OCI-LY1 (cell line): ENCODE measurements around the gene HOXC11.

Experiments used
- H2AFZ ChIP-seq: fragments of 200-600 bp; sonication (generic), shearing (Covaris generic); 2 replicates; pipeline ENCODE4 v1.6.0; 2014; ENCODE audit warnings: antibody characterized with exemption, mild to moderate bottlenecking, low read length
- H3F3A ChIP-seq: fragments of 200-600 bp; sonication (generic), shearing (Covaris generic); 2 replicates; pipeline ENCODE4 v1.6.0; 2014; ENCODE audit warnings: mild to moderate bottlenecking, antibody characterized with exemption, low read length, moderate library complexity; ENCODE audit not compliant: insufficient read depth
- H3K27ac ChIP-seq: fragments of 200-600 bp; sonication (generic); 2 replicates; pipeline ENCODE4 v1.5.1; 2014; ENCODE audit warnings: low read length, mixed run types, mild to moderate bottlenecking, low read depth; ENCODE audit not compliant: poor library complexity, severe bottlenecking
- H3K27me3 ChIP-seq: fragments of 200-600 bp; sonication (generic); 2 replicates; pipeline ENCODE4 v1.6.0; 2014; ENCODE audit warnings: antibody characterized with exemption, mild to moderate bottlenecking, low read length, moderate library complexity; ENCODE audit not compliant: insufficient read depth
- H3K36me3 ChIP-seq: fragments of 200-600 bp; sonication (generic); 2 replicates; pipeline ENCODE4 v1.6.1; 2014; ENCODE audit warnings: mild to moderate bottlenecking, antibody characterized with exemption, low read length, moderate library complexity, mixed read lengths; ENCODE audit not compliant: insufficient read depth
- H3K4me1 ChIP-seq: fragments of 200-600 bp; sonication (generic); 2 replicates; pipeline ENCODE4 v1.5.1; 2014; ENCODE audit warnings: mild to moderate bottlenecking, low read length, moderate library complexity; ENCODE audit not compliant: insufficient read depth, severe bottlenecking
- H3K4me2 ChIP-seq: fragments of 200-600 bp; sonication (generic), shearing (Covaris generic); 2 replicates; pipeline ENCODE4 v1.6.1; 2014; ENCODE audit warnings: low read length
- H3K4me3 ChIP-seq: fragments of 200-600 bp; sonication (generic); 2 replicates; pipeline ENCODE4 v1.5.1; 2014; ENCODE audit warnings: low read length, low read depth, mild to moderate bottlenecking, mixed read lengths; ENCODE audit not compliant: poor library complexity, severe bottlenecking
- H3K79me2 ChIP-seq: fragments of 200-600 bp; shearing (Covaris generic); 2 replicates; pipeline ENCODE4 v1.6.1; 2016; ENCODE audit warnings: mixed run types, low read length, mixed read lengths; ENCODE audit not compliant: insufficient read depth
- H3K9ac ChIP-seq: fragments of 200-600 bp; sonication (generic), shearing (Covaris generic); 2 replicates; pipeline ENCODE4 v1.6.1; 2014; ENCODE audit warnings: mild to moderate bottlenecking, low read length, mixed read lengths
- H3K9me2 ChIP-seq: fragments of 200-600 bp; sonication (generic), shearing (Covaris generic); 2 replicates; pipeline ENCODE4 v1.6.1; 2014; ENCODE audit warnings: low read depth, mild to moderate bottlenecking, low read length, mixed read lengths
- H3K9me3 ChIP-seq: fragments of 200-600 bp; shearing (Covaris generic); 2 replicates; pipeline ENCODE4 v1.6.1; 2014; ENCODE audit warnings: low read length, mixed read lengths
- H4K20me1 ChIP-seq: fragments of 200-600 bp; sonication (generic), shearing (Covaris generic); 2 replicates; pipeline ENCODE4 v1.6.0; 2016; ENCODE audit warnings: mild to moderate bottlenecking, low read length; ENCODE audit not compliant: insufficient read depth
- EZH2 ChIP-seq: fragments of 200-600 bp; sonication (generic), shearing (Covaris generic); IDR thresholded peaks from 2 replicates; pipeline ENCODE4 v1.8.0; 2017; ENCODE audit warnings: borderline replicate concordance, mixed run types, mild to moderate bottlenecking, antibody characterized with exemption, low read length, moderate library complexity, mixed read lengths
- TF ChIP-seq, protein P1 (sequence below): fragments of 200-600 bp; sonication (generic), shearing (Covaris generic); IDR thresholded peaks from 2 replicates; pipeline ENCODE4 v1.5.1; 2017; ENCODE audit warnings: mild to moderate bottlenecking, antibody characterized with exemption, low read length, moderate library complexity, mixed read lengths

The HOXC11 gene

DNA sequence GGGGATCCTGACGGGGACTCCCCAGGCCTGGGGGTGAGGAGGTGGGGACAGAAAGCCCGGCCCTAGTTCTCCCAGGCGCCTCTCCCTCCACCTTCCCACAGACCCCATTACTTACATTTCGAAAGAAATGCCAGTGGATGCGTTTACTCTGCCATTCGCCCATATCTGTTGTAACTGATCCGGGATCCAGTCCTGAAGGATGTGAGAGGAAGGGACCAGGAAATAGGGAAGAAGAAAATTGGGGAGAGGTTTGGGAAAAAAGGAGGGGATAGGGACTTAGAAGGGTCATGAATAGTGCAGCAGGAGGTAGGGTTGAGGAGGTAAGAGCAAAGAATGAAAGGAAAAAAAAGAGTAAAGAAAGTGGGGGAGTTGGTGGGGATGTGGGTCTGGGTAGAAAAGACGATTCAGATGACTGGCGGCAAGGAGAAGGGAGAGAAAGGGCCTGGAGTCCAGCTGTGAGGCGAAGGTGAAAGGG is 17.1 kb upstream of the HOXC11 start:
- Histone ChIP-seq H2AFZ (no peak overlapping the region), H3F3A (no peaks in the 10 kb centered on the region)

DNA sequence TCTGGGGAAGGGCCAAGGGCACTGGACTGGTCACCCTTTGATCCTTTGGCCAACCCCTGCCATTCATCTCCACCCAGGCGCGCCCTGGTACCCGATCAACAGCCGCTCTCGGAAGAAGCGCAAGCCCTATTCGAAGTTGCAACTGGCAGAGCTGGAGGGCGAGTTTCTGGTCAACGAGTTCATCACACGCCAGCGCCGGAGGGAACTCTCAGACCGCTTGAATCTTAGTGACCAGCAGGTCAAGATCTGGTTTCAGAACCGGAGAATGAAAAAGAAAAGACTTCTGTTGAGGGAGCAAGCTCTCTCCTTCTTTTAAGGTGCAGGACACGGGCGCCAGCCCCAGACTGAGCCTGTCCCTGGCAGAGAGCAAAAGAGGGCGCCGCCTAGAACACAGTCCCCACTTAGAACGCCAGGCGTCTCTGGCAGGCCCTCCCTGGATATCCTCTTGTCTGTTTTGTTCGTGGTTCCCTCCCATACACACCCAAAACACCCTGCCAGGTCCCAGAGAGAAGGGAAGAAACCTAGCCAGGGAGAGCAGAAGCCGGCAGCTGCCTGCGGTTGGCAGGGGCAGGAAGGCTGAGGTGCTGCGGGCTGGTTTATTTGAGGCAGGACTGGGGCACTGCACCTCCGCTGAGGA is 16.6 kb upstream of the HOXC11 start:
- Histone ChIP-seq H3K4me1 (no peaks in the 10 kb centered on the region), H4K20me1 (no peaks in the 10 kb centered on the region), H3K4me3 (no peak overlapping the region), H2AFZ (no peak overlapping the region), H3K9ac (no peak overlapping the region), H3K79me2 (no peaks in the 10 kb centered on the region), H3K9me2 (no peaks in the 10 kb centered on the region), H3K9me3 (no peaks in the 10 kb centered on the region), H3K27me3 (no peaks in the 10 kb centered on the region; the same call in 1 of the 2 replicates), H3K27ac (no peak overlapping the region), H3F3A (no peaks in the 10 kb centered on the region), H3K36me3 (no peaks in the 10 kb centered on the region), H3K4me2 (no peak overlapping the region)
- TF ChIP-seq EZH2: no peak
- TF ChIP-seq, protein P1, sequence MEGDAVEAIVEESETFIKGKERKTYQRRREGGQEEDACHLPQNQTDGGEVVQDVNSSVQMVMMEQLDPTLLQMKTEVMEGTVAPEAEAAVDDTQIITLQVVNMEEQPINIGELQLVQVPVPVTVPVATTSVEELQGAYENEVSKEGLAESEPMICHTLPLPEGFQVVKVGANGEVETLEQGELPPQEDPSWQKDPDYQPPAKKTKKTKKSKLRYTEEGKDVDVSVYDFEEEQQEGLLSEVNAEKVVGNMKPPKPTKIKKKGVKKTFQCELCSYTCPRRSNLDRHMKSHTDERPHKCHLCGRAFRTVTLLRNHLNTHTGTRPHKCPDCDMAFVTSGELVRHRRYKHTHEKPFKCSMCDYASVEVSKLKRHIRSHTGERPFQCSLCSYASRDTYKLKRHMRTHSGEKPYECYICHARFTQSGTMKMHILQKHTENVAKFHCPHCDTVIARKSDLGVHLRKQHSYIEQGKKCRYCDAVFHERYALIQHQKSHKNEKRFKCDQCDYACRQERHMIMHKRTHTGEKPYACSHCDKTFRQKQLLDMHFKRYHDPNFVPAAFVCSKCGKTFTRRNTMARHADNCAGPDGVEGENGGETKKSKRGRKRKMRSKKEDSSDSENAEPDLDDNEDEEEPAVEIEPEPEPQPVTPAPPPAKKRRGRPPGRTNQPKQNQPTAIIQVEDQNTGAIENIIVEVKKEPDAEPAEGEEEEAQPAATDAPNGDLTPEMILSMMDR: no peak

More for the DNA sequence above, 17.1 kb upstream of the HOXC11 start:
- Histone ChIP-seq H3K9me3 (no peaks in the 10 kb centered on the region), H3K4me3 (no peak overlapping the region), H3K4me1 (no peaks in the 10 kb centered on the region), H3K27ac (no peak overlapping the region), H3K79me2 (no peaks in the 10 kb centered on the region), H3K4me2 (no peak overlapping the region), H3K27me3 (no peaks in the 10 kb centered on the region; the same call in 1 of the 2 replicates), H3K36me3 (no peaks in the 10 kb centered on the region), H4K20me1 (no peaks in the 10 kb centered on the region), H3K9me2 (no peaks in the 10 kb centered on the region), H3K9ac (no peak overlapping the region)
- no peak for TF ChIP-seq EZH2
- TF ChIP-seq, protein P1: no peak

DNA sequence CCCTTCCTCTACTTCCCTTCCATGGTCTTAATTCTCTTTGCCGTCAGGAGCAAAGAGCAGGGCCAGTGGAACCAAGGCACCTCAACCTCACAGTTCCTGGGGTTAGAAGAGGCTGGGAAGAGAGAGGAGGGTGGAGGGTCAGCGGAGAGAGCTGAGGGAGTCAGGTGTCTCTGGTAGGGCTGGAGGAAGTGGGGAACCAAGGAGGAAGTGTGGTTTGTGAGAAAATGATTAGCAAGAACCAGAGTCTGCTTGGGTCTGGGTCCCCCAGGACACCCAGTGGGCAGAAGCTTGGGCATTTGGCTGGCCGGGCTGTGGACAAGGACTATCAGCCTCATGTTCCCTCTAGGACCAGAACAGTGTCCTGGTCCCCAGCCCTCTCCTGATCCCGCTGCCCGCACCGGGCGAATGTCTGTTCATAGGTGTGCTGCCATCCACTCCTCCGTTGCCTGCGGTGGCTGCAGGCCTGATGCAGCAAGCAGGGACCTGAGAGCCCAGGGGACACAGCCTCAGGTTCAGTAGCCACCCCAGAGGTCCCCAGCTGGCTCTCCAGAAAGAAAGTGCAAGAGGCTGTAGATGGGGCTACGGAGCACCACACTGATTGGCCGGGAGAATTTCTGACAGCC is 15.9 kb upstream of the HOXC11 start:
- Histone ChIP-seq H3K4me2 (no peak overlapping the region), H3K9ac (no peak overlapping the region), H3K27me3 (no peaks in the 10 kb centered on the region; the same call in 1 of the 2 replicates)

More for the DNA sequence above, 15.9 kb upstream of the HOXC11 start:
- Histone ChIP-seq H3K79me2 (no peaks in the 10 kb centered on the region), H3K27ac (no peak overlapping the region), H3F3A (no peaks in the 10 kb centered on the region), H3K9me2 (no peaks in the 10 kb centered on the region), H3K36me3 (no peaks in the 10 kb centered on the region), H4K20me1 (no peaks in the 10 kb centered on the region), H3K9me3 (no peaks in the 10 kb centered on the region), H3K4me3 (no peak overlapping the region), H2AFZ (no peak overlapping the region), H3K4me1 (no peaks in the 10 kb centered on the region)
- no peak for TF ChIP-seq EZH2
- TF ChIP-seq, protein P1: no peak
